MM.1S (cell line): Measurements from ENCODE around the gene RAPGEF4.

Experiments
- DNase-seq: peaks from one replicate; pipeline ENCODE4 v3.0.0-alpha.2; 2015
- H2AFZ ChIP-seq: fragments of 300-600 bp; sonication (generic); 2 replicates; pipeline ENCODE4 v1.6.0; 2016; ENCODE audit warnings: antibody characterized with exemption, low read length
- H3F3A ChIP-seq: fragments of 300-600 bp; sonication (generic); 2 replicates; pipeline ENCODE4 v1.6.1; 2016; ENCODE audit warnings: mild to moderate bottlenecking, antibody characterized with exemption, low read length, moderate library complexity, mixed read lengths; ENCODE audit not compliant: insufficient read depth
- H3K27ac ChIP-seq: fragments of 300-600 bp; sonication (generic); 2 replicates; pipeline ENCODE4 v1.5.1; 2016; ENCODE audit warnings: mild to moderate bottlenecking, low read length
- H3K27me3 ChIP-seq: fragments of 300-600 bp; sonication (generic); replicated peaks from 2 replicates; pipeline ENCODE4 v1.6.0; 2016; ENCODE audit warnings: low read length; ENCODE audit not compliant: insufficient read depth
- H3K36me3 ChIP-seq: fragments of 300-600 bp; sonication (generic); replicated peaks from 2 replicates; pipeline ENCODE4 v1.6.1; 2016; ENCODE audit warnings: mild to moderate bottlenecking, low read length, mixed read lengths; ENCODE audit not compliant: insufficient read depth
- H3K4me1 ChIP-seq: fragments of 300-600 bp; sonication (generic); 2 replicates; pipeline ENCODE4 v1.6.1; 2016; ENCODE audit warnings: low read length, mixed read lengths
- H3K4me2 ChIP-seq: fragments of 300-600 bp; sonication (generic); 2 replicates; pipeline ENCODE4 v1.6.0; 2016; ENCODE audit warnings: low read depth, low read length
- H3K4me3 ChIP-seq: fragments of 300-600 bp; sonication (generic); 2 replicates; pipeline ENCODE4 v1.5.1; 2016; ENCODE audit warnings: low read length, mixed read lengths
- H3K79me2 ChIP-seq: fragments of 300-600 bp; sonication (generic); 2 replicates; pipeline ENCODE4 v1.6.1; 2016; ENCODE audit warnings: mixed run types, low read length, mixed read lengths
- H3K9ac ChIP-seq: fragments of 300-600 bp; sonication (generic); 2 replicates; pipeline ENCODE4 v1.6.1; 2016; ENCODE audit warnings: low read length, mixed read lengths
- H3K9me2 ChIP-seq: fragments of 300-600 bp; sonication (generic); replicated peaks from 2 replicates; pipeline ENCODE4 v1.6.1; 2016; ENCODE audit warnings: mild to moderate bottlenecking, low read length, mixed read lengths; ENCODE audit not compliant: insufficient read depth
- H3K9me3 ChIP-seq: fragments of 300-600 bp; sonication (generic); replicated peaks from 2 replicates; pipeline ENCODE4 v1.6.1; 2016; ENCODE audit warnings: mild to moderate bottlenecking, low read length, mixed read lengths; ENCODE audit not compliant: insufficient read depth
- H4K20me1 ChIP-seq: fragments of 300-600 bp; sonication (generic); 2 replicates; pipeline ENCODE4 v1.6.1; 2016; ENCODE audit warnings: mild to moderate bottlenecking, low read length, moderate library complexity, mixed read lengths; ENCODE audit not compliant: insufficient read depth
- EZH2 ChIP-seq: fragments of 300-600 bp; sonication (generic); optimal IDR thresholded peaks from 2 replicates; pipeline ENCODE3; 2017; ENCODE audit warnings: low read depth, mild to moderate bottlenecking, antibody characterized with exemption, low read length, mixed read lengths
- EZH2phosphoT487 ChIP-seq: fragments of 300-600 bp; sonication (generic); IDR thresholded peaks from 2 replicates; pipeline ENCODE4 v1.6.1; 2018; ENCODE audit warnings: antibody characterized with exemption, low read length
- TF ChIP-seq, protein P1 (sequence below): fragments of 300-600 bp; sonication (generic); IDR thresholded peaks from 2 replicates; pipeline ENCODE4 v1.5.1; 2016; ENCODE audit warnings: antibody characterized with exemption, low read length, mixed read lengths

RAPGEF4 gene

DNA sequence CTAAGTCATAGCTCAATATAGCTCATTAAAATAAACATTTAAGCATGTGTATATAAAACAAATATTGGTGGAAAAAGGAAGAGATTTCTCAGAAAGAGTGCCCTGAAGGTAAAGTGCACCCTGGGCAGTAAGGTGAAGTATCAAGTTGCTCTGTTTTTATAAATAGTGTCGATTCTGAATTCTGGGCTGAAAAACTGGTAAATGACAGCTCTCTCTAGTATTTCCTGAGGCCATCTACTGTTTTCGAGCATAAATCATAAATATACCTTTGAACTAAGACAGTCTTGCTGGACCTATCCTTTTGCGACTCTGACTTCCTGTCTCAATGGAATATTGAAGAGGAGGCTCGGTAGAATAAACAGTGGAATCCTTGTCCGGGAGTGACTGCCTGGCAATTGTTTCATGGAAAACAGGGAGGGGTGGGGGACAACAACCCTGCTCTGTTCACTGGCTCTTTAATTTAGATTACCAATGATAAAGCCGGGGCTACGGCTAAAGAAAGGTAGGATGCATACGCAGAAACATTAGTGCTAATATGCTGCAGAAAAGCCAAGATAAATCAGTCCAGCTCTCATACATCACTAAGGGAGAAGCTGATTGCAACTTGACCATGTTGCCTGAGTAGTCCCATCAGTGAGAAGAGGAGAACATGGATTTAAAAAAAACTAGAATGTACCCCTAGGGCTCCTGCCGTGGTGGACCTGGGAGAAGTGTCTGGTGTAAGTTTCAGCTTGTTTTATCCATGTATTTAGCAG, 124.1 kb downstream of the RAPGEF4 start:
- Histone ChIP-seq H3K27me3 (no peaks in the 10 kb centered on the region), H2AFZ (no peak overlapping the region), H3K9me3 (no peaks in the 10 kb centered on the region), H3F3A (no peaks in the 10 kb centered on the region), H3K27ac (no peak overlapping the region), H3K4me1 (no peaks in the 10 kb centered on the region), H3K4me2 (no peak overlapping the region), H3K79me2 (no peaks in the 10 kb centered on the region), H3K9ac (no peak overlapping the region), H3K9me2 (no peaks in the 10 kb centered on the region), H3K4me3 (no peak overlapping the region), H4K20me1 (no peaks in the 10 kb centered on the region), H3K36me3 (no peaks in the 10 kb centered on the region)
- no peak for TF ChIP-seq EZH2phosphoT487
- no peak for TF ChIP-seq EZH2
- TF ChIP-seq, protein P1, sequence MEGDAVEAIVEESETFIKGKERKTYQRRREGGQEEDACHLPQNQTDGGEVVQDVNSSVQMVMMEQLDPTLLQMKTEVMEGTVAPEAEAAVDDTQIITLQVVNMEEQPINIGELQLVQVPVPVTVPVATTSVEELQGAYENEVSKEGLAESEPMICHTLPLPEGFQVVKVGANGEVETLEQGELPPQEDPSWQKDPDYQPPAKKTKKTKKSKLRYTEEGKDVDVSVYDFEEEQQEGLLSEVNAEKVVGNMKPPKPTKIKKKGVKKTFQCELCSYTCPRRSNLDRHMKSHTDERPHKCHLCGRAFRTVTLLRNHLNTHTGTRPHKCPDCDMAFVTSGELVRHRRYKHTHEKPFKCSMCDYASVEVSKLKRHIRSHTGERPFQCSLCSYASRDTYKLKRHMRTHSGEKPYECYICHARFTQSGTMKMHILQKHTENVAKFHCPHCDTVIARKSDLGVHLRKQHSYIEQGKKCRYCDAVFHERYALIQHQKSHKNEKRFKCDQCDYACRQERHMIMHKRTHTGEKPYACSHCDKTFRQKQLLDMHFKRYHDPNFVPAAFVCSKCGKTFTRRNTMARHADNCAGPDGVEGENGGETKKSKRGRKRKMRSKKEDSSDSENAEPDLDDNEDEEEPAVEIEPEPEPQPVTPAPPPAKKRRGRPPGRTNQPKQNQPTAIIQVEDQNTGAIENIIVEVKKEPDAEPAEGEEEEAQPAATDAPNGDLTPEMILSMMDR = no peak
- DNase-seq = no peak

GRCh38 chr2:172860336-172860707, 124.7 kb downstream of the RAPGEF4 start:
- no peaks in the 10 kb centered on the region for H3K9me2 ChIP-seq
- H3K4me3 ChIP-seq = no peak overlapping the region
- H3K9ac ChIP-seq = no peak overlapping the region
- no peak overlapping the region for H2AFZ ChIP-seq
- DNase-seq = no peak
- H3K36me3 ChIP-seq = no peaks in the 10 kb centered on the region
- H3K27me3 ChIP-seq = no peaks in the 10 kb centered on the region
- H3K4me1 ChIP-seq = no peaks in the 10 kb centered on the region
- H3K27ac ChIP-seq = no peak overlapping the region
- no peaks in the 10 kb centered on the region for H3F3A ChIP-seq
- no peaks in the 10 kb centered on the region for H3K9me3 ChIP-seq
- no peak overlapping the region for H3K4me2 ChIP-seq
- no peaks in the 10 kb centered on the region for H4K20me1 ChIP-seq
- H3K79me2 ChIP-seq = no peaks in the 10 kb centered on the region
- TF ChIP-seq, protein P1 = no peak
- no peak for TF ChIP-seq EZH2phosphoT487
- no peak for TF ChIP-seq EZH2

DNA sequence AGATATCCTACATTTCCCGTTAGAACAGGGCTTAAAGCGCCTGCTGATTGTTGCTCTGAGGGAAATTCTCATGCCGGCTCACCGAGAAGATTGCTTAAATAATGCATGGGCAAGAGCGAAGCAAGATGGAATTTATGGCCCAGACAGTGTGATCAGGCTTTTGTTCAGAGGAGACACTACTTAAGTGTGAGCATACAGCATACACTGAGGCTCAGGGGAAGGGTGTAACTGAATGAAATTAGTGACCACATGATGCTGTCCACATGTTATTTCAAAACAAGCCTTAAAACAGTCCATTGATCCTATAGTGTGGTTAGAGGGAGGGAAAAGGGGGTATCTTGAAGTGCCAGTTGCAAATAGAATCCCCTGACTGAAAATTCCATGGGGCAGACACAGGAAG, 125.5 kb downstream of the RAPGEF4 start:
- Histone ChIP-seq H3K9me2 (no peaks in the 10 kb centered on the region), H3K79me2 (no peaks in the 10 kb centered on the region), H3K27ac (no peak overlapping the region), H3K9me3 (no peaks in the 10 kb centered on the region), H3K4me2 (no peak overlapping the region), H3K4me1 (no peaks in the 10 kb centered on the region), H4K20me1 (no peaks in the 10 kb centered on the region), H3K4me3 (no peak overlapping the region), H3K36me3 (no peaks in the 10 kb centered on the region), H3K9ac (no peak overlapping the region), H3K27me3 (no peaks in the 10 kb centered on the region), H2AFZ (no peak overlapping the region), H3F3A (no peaks in the 10 kb centered on the region)
- no peak for DNase-seq
- TF ChIP-seq EZH2 = no peak
- TF ChIP-seq, protein P1 = no peak
